T1000 (cell line): ENCODE measurements around the gene TTC33.
"Not testable (repeated sequence)": the region's sequence is repeated elsewhere in the genome, so short reads cannot be mapped to it uniquely, and the experiment has no call there.

Experiments
- DNase-seq: peaks from one replicate; lab custom pipeline; 2025; ENCODE audit warnings: mixed read lengths; lab: John Stamatoyannopoulos, UW

TTC33 gene

GRCh38 chr5:40571729-40572128 lies 184.0 kb downstream of the TTC33 start:
- DNase-seq = no peak

DNA sequence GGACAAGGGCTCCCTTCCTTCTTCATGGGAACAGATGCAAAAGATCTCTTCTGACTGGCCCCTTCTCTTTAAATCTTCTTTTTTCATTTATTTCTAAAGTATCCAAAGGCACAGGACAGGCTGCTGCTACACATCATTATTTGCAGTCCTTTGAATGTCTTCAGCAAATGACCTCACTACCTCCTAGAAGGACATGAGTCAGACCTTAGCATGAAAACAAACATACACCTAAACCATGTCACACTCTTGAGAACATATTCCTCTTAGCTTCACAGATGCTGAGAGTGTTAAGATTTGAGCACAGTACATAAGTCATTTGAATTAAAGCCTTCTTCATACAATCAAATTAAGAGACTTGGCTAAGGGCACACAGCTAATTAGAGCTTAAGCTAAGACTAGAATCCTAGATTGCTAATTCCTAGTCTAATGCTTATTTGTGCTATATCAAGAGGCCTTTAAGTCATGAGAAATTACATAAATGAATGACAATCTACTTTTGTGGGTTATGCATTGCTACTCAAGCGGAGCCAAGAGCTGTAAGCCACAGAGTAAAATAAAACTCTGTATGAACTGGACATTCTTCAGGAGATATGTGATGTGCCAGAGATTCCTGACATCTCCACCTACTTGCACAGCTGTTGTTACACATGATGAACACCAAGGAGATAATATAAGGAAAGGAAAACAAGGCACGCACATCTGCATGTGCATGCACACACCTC lies 185.2 kb downstream of the TTC33 start:
- DNase-seq = no peak

DNA sequence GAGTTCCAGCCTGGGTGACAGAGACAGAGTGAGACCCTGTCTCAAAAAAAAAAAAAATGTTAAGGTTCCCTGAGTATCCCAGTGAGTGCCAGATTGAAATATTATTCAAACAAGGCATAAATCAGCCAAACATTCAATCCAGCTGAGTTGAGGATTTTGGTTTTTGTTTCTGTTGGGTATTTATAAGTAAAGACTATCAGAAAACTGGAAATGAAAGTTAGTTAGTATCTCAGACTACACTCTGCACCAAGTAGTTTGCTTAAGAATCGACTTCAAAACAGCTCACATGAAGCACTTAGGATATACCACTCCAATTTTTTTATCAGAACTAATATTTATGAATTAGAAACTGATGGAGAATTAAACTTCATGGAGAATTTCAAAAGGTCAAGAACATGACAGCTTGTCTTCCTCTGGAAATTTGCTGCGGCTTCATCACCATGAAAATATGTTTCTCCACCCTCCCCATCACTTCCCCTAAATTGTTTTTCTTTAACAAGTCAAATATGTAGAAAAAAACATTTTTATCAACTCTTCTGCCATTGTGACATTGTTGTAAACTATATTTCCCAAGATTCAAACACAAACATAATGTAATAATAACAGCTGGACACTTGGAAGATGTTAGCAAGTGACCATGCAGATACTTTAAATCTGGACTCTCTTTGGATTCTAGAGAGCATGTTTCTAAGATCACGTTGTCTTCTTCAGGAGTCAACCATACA lies 186.1 kb downstream of the TTC33 start:
- DNase-seq = no peak

- no peak for DNase-seq
These were observed 187.2 kb downstream of the TTC33 start for GRCh38 chr5:40568548-40568947.

GRCh38 chr5:40563173-40563572 lies 192.6 kb downstream of the TTC33 start:
- DNase-seq = not testable (repeated sequence)

DNA sequence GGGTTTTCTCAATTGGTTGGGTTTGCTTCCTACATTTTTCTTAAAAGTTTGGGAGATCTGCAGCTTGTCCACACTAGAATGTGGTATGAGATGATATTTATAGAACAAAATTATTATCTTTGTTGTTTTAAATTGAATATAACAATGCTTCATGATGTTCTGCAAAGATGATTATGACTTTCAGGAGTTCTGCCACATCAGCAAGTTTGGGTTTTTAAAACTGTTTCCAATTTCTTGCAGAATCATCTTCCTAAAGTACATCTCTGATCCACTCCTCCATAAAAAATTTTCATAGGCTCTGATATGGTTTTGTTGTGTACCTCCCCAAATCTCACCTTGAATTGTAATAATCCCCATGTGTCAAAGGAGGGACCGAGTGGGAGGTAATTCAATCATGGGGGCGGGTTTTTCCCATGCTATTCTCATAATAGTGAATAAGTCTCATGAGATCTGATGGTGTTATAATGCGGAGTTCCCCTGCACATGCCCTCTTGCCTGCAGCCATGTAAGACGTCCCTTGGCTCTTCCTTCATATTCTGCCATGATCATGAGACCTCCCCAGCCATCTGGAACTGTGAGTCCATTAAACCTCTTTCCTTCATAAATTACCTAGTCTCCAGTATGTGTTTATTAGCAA lies 195.2 kb downstream of the TTC33 start:
- DNase-seq = no peak

GRCh38 chr5:40559306-40559705 lies 196.5 kb downstream of the TTC33 start:
- no peak for DNase-seq

- no peak for DNase-seq
These were observed 198.3 kb downstream of the TTC33 start for GRCh38 chr5:40557501-40557900.

GRCh38 chr5:40556811-40557210 lies 198.9 kb downstream of the TTC33 start:
- no peak for DNase-seq

GRCh38 chr5:40555886-40556285 lies 199.9 kb downstream of the TTC33 start:
- DNase-seq = no peak

DNA sequence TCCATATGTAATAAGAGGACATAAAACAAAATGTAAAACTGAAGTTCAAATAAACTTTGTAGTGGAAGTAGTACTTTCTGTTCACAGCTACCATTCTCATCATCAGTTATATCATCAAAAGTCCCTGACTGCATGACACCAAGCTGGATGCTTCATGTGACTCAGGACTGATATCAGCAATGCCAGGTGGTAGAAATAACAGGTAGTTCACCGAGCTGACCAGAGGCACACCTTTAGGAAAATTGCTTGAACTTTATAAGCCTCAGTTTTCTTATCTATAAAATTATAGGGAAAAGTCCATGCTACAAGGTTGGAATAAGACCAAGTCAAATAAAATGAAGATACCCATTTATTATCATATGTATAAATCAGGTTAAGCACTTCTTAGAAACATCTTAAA lies 200.9 kb downstream of the TTC33 start:
- no peak for DNase-seq

DNA sequence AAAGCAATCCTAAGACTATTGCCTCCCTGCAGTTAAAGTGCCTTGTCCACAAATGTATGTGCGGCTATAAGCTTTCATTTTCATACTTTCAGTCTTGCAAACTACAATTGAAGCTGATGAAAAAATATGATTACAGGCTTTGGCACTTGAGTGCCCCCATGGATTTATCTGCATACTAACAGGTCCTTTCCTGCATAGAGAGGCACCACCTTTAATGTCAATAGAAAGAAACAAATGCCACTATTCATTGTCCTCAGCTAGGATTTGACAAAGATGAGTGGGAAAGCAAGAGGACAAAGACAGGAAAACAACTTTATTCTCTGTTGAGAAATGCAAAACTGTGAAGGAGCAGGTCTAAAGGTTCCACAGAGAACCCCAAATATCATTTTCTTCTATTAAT lies 201.7 kb downstream of the TTC33 start:
- no peak for DNase-seq

GRCh38 chr5:40552981-40553380 lies 202.8 kb downstream of the TTC33 start:
- no peak for DNase-seq

GRCh38 chr5:40551496-40552491 lies 204.0 kb downstream of the TTC33 start:
- DNase-seq = peak; percentile 61

DNA sequence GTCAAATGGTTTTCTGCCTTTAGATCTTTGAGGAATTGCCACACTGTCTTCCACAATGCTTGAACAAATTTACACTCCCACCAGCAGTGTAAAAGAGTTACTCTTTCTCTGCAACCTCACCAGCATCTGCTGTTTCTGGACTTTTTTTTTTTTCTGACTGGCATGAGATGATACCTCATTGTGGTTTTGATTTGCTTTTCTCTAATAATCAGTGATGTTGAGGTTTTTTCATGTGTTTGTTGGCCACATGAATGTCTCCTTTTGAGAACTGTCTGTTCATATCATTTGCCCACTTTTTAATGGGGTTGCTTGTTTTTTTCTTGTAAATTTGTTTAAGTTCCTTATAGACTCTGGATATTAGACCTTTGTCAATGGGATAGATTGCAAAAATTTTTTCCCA lies 205.3 kb downstream of the TTC33 start:
- DNase-seq = no peak

DNA sequence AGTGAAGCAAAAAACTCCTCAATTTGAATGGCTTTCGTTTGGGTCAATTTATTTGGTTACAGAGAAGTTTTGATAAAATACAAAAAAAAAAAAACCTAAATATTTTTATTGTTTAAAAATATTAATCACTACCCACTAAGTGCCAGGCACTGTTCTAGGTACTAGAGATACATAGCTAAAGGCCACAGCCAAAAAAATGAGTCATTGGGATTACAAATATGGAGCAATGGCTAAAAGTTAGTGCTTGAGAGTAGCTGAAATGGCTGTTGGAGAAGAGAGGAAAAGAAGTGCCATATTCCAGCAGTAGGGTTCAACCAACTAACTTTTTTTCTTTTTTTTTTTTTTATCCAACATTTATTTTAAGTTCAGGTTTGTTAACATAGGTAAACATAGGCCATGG lies 206.1 kb downstream of the TTC33 start:
- no peak for DNase-seq

- no peak for DNase-seq
These were observed 207.7 kb downstream of the TTC33 start for GRCh38 chr5:40547994-40548575.

DNA sequence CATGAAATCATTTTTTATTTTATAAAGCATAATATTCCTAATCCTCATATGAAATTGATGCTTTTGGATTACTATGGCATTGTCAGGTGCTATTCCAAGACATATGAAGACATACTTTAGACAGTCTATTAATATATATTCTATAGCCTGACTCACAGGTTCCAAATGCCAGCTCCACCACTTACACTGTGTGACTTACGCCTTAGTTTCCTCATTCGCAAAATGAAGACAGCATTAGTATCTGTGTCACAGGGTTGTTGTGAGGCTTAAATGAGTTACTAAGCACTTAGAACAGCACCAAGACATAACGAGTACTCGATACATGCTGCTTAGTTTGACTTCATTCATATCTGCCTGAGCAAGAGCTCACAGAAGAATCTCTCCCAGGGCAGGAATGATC lies 208.2 kb downstream of the TTC33 start:
- no peak for DNase-seq

GRCh38 chr5:40540301-40540700 lies 215.5 kb downstream of the TTC33 start:
- no peak for DNase-seq

DNA sequence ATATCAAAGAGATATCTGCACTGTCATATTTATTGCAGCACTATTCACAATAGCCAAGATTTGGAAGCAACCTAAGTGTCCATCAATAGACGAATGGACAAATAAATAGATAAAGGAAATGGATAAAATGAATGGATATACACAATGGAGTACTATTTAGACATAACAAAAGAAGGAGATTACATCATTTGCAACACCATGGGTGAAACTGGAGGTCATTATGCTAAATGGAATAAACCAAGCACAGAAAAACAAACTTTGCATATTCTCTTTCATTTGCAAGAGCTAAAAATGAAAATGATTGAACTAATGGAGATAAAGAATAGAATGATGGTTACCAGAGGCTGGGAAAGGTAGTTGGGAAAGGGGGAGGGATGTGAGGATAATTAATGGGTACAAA lies 231.1 kb downstream of the TTC33 start:
- no peak for DNase-seq

- no peak for DNase-seq
These were observed 233.8 kb downstream of the TTC33 start for GRCh38 chr5:40521925-40522324.
